HG02678 (cell line): ENCODE results near the gene ENDOU.
"Not testable (repeated sequence)": the region's sequence is repeated elsewhere in the genome, so short reads cannot be mapped to it uniquely, and the experiment has no call there.

ENCODE experiments used
- ATAC-seq: cut with Tn5 transposase; IDR thresholded peaks from one replicate; pipeline ENCODE4 v1.9.1; 2021; ENCODE audit warnings: mild to moderate bottlenecking, moderate library complexity; ENCODE audit not compliant: unreplicated experiment

Gene ENDOU

GRCh38 chr12:47698055-47698454, 27.2 kb downstream of the ENDOU start:
- ATAC-seq = no peak

GRCh38 chr12:47689215-47689614, 36.1 kb downstream of the ENDOU start:
- no peak for ATAC-seq

- ATAC-seq = no peak
These were observed 37.7 kb downstream of the ENDOU start for GRCh38 chr12:47687636-47688035.

- ATAC-seq = no peak
These were observed 38.5 kb downstream of the ENDOU start for GRCh38 chr12:47686645-47687240.

GRCh38 chr12:47679785-47680184, 45.5 kb downstream of the ENDOU start:
- no peak for ATAC-seq

- no peak for ATAC-seq
These were observed 53.2 kb downstream of the ENDOU start for GRCh38 chr12:47672068-47672467.

- not testable (repeated sequence) for ATAC-seq
These were observed 57.4 kb downstream of the ENDOU start for GRCh38 chr12:47667935-47668334.
